Measurements from ENCODE around the gene C9orf50. TPM values are rescaled to one million over a fixed set of nuclear protein-coding genes. Genes with fewer than 3 reads are reported as not detected.
A peak's percentile ranks its signal among the peaks of the same experiment; 100 is the strongest.

C9orf50 gene
- total RNA-seq, 2 donors from 2014 or later: not detected

GRCh38 chr9:129584136-129584535 is 36.8 kb downstream of the C9orf50 start:
- peak; percentile 79 for DNase-seq
- Histone ChIP-seq H3K36me3 (no peaks in the 10 kb centered on the region), H3K27me3 (no peaks in the 10 kb centered on the region), H3K4me3 (no peak overlapping the region), H3K9me3 (no peaks in the 10 kb centered on the region), H3K4me1 (no peaks in the 10 kb centered on the region), H3K9ac (ENCODE audit: low read depth in 2 of 2, low read length in 2 of 2) (no peak overlapping the region), H3K27ac (no peak overlapping the region)
- intact Hi-C loops (cut with DNase I): no loop called here
- no peak for TF ChIP-seq CTCF (IDR thresholded peaks at IDR 0.05)

GRCh38 chr9:129583308-129584038 is 37.4 kb downstream of the C9orf50 start:
- Histone ChIP-seq H3K4me3 (no peak overlapping the region), H3K27ac (no peak overlapping the region), H3K27me3 (no peaks in the 10 kb centered on the region), H3K9me3 (no peaks in the 10 kb centered on the region), H3K4me1 (no peaks in the 10 kb centered on the region), H3K9ac (ENCODE audit: low read depth in 2 of 2, low read length in 2 of 2) (no peak overlapping the region), H3K36me3 (no peaks in the 10 kb centered on the region)
- intact Hi-C loops (cut with DNase I): no loop called here
- no peak for TF ChIP-seq CTCF (IDR thresholded peaks at IDR 0.05)
- no peak for DNase-seq

- intact Hi-C loops (cut with DNase I): no loop called here
- no peak overlapping the region for H3K9ac ChIP-seq (ENCODE audit: low read depth in 2 of 2, low read length in 2 of 2)
- DNase-seq: no peak
Measured at GRCh38 chr9:129582855-129583254, 38.0 kb downstream of the C9orf50 start.

GRCh38 chr9:129581505-129582189 is 39.3 kb downstream of the C9orf50 start:
- H3K4me1 ChIP-seq: no peaks in the 10 kb centered on the region
- H3K4me3 ChIP-seq: no peak overlapping the region
- no peak overlapping the region for H3K9ac ChIP-seq (ENCODE audit: low read depth in 2 of 2, low read length in 2 of 2)
- no peak for TF ChIP-seq CTCF (IDR thresholded peaks at IDR 0.05)
- no peaks in the 10 kb centered on the region for H3K9me3 ChIP-seq
- H3K27me3 ChIP-seq: no peaks in the 10 kb centered on the region
- H3K27ac ChIP-seq: no peak overlapping the region
- no peak for DNase-seq
- intact Hi-C loops (cut with DNase I): no loop called here
- no peaks in the 10 kb centered on the region for H3K36me3 ChIP-seq

More at GRCh38 chr9:129582855-129583254, 38.0 kb downstream of the C9orf50 start:
- no peak for TF ChIP-seq CTCF (IDR thresholded peaks at IDR 0.05)
- H3K27me3 ChIP-seq: no peaks in the 10 kb centered on the region
- no peaks in the 10 kb centered on the region for H3K36me3 ChIP-seq
- no peaks in the 10 kb centered on the region for H3K4me1 ChIP-seq
- H3K27ac ChIP-seq: no peak overlapping the region
- no peaks in the 10 kb centered on the region for H3K9me3 ChIP-seq
- H3K4me3 ChIP-seq: no peak overlapping the region

GRCh38 chr9:129580211-129580915 is 40.5 kb downstream of the C9orf50 start:
- no peaks in the 10 kb centered on the region for H3K27me3 ChIP-seq
- H3K9me3 ChIP-seq: no peaks in the 10 kb centered on the region
- no peaks in the 10 kb centered on the region for H3K36me3 ChIP-seq
- H3K4me1 ChIP-seq: no peaks in the 10 kb centered on the region
- intact Hi-C loops (cut with DNase I): no loop called here
- no peak overlapping the region for H3K9ac ChIP-seq (ENCODE audit: low read depth in 2 of 2, low read length in 2 of 2)
- H3K4me3 ChIP-seq: no peak overlapping the region
- H3K27ac ChIP-seq: no peak overlapping the region
- no peak for TF ChIP-seq CTCF (IDR thresholded peaks at IDR 0.05)
- DNase-seq: no peak

All from colonic mucosa (tissue), 4 donors.